GM19328 (cell line): ENCODE data around the gene PECR.
"Not testable (repeated sequence)": the region's sequence is repeated elsewhere in the genome, so short reads cannot be mapped to it uniquely, and the experiment has no call there.

Source experiments
- ATAC-seq: cut with Tn5 transposase; IDR thresholded peaks from one replicate; pipeline ENCODE4 v1.9.1; 2021; ENCODE audit warnings: mild to moderate bottlenecking, moderate library complexity; ENCODE audit not compliant: unreplicated experiment

The PECR gene

GRCh38 chr2:216031960-216032689, 49.5 kb downstream of the PECR start:
- ATAC-seq: peak; percentile 75

- ATAC-seq: no peak
Measured at GRCh38 chr2:216030216-216030615, 51.4 kb downstream of the PECR start.

- ATAC-seq: no peak
Measured at GRCh38 chr2:216029416-216030129, 52.0 kb downstream of the PECR start.

GRCh38 chr2:216024779-216025336, 56.8 kb downstream of the PECR start:
- ATAC-seq: no peak

- peak; percentile 78 for ATAC-seq
Measured at GRCh38 chr2:216023055-216023648, 58.5 kb downstream of the PECR start.

- ATAC-seq: no peak
Measured at GRCh38 chr2:216021768-216022565, 59.6 kb downstream of the PECR start.

- no peak for ATAC-seq
Measured at GRCh38 chr2:216018709-216019108, 62.9 kb downstream of the PECR start.

- ATAC-seq: no peak
Measured at GRCh38 chr2:216017365-216017764, 64.2 kb downstream of the PECR start.

GRCh38 chr2:216016581-216016980, 65.0 kb downstream of the PECR start:
- no peak for ATAC-seq

- ATAC-seq: peak; percentile 71
Measured at GRCh38 chr2:216015722-216016464, 65.7 kb downstream of the PECR start.

GRCh38 chr2:216014986-216015385, 66.6 kb downstream of the PECR start:
- ATAC-seq: no peak

GRCh38 chr2:216014006-216014405, 67.6 kb downstream of the PECR start:
- ATAC-seq: no peak

GRCh38 chr2:216013080-216013909, 68.3 kb downstream of the PECR start, which contains the start of gene MREG:
Gene MREG, minus strand, starts transcription at chr2:216013551. Its CDS starts 224 bp downstream, at chr2:216013327.
- ATAC-seq: peak; percentile 42

GRCh38 chr2:216012830-216013079, 68.9 kb downstream of the PECR start:
- ATAC-seq: no peak

GRCh38 chr2:216012133-216012829, 69.3 kb downstream of the PECR start:
- no peak for ATAC-seq

- not testable (repeated sequence) for ATAC-seq
Measured at GRCh38 chr2:216009215-216009614, 72.4 kb downstream of the PECR start.

- ATAC-seq: no peak
Measured at GRCh38 chr2:216008387-216008786, 73.2 kb downstream of the PECR start.

GRCh38 chr2:216006164-216006663, 75.4 kb downstream of the PECR start:
- ATAC-seq: peak; percentile 29
